GM21381 (cell line): ENCODE results near the gene PPP1R15B.
A peak's percentile ranks its signal among the peaks of the same experiment; 100 is the strongest.

ENCODE experiments used
- ATAC-seq: cut with Tn5 transposase; IDR thresholded peaks from one replicate; pipeline ENCODE4 v1.9.1; 2021; ENCODE audit warnings: mild to moderate bottlenecking, moderate library complexity; ENCODE audit not compliant: unreplicated experiment

The PPP1R15B gene

GRCh38 chr1:204368996-204369726 lies 42.5 kb downstream of the PPP1R15B start:
- ATAC-seq, result no peak

DNA sequence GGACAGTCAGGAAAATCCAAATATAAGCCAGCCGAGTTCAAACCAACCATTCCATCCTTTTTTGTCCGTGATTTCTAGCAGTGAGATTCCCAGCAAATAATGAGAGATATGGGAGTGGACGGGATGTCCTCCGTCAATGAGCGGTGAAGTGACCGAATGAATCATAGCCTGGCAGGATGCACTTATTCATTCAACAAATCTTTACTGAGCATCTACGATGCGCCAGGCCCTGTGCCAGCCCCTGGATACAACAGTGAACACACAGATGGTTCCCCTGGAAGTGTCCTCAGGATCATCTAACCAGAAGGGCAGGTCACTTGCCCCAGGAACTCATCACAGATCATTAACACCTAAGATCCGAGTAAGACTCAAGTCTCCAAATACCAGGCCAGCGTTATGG lies 43.7 kb downstream of the PPP1R15B start:
- ATAC-seq, result no peak

DNA sequence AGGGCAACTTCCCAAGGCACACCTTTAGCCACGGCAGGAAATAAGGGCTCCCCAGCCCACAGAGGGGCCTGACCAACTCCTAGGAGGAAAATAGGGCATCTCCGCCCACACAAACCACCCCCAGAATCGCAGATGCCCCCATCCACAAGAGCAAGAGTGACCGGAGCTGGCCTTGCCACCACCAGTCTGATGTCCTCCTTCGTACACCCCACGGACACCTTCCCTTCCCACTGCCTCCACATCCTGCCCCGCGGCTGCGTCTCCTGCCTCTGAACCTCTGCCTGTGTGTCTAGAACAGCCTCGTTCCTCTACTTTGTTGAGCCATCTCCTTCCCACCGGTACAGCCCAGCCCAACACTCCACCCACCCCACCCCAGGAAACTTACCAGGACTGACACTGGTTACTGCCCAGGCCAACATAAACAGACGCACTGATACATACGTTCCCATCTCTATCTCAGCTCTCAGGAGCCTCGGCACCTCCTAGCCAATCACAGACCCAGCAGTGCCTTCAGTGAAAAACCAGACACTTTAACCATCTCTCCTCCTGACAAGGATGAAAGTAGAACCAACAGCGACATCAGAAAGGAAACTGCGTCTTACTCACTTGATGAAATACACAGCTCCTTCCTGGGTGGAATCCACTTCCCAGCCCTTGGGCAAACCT lies 44.3 kb downstream of the PPP1R15B start:
- ATAC-seq, result no peak

GRCh38 chr1:204366759-204367158 lies 44.9 kb downstream of the PPP1R15B start:
- ATAC-seq, result no peak

DNA sequence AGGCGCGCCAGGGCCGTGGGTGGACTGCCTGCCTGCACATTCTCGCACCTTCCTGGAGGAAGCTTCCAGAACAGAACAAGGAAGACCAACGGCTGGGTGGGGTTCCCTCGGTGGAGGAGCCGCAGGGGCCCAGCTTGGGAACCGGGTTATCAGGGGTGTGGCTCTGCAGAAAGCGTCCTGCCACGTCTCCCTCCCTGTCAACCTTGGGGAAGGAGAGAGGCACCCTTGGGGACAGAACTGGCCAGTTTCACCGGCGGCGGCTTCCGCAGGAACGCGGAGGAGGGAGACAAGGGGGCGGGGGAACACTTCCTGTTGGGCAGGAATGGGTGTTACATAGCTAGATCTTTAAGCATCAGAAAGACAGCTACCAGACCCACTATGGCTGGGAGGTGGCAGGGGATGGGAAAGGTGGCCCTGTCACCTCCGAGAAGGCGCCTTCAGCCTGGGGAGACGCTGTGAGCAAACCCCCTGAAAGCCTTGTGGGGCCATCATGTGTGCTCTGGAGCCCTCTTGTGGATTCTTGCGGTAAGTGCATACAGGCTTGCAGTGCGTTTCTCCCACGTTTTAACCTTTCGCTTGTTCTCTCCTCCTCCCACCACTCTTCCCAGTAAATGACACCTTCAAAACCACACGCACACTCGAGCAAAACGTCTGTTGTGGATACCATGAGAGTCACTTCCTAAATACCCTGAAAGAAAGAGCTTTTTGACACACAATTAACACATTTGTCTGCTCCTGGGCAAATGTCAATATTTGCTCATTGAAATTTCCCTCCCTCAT lies 48.1 kb downstream of the PPP1R15B start:
- ATAC-seq, result peak; percentile 52

GRCh38 chr1:204362984-204363334 lies 48.7 kb downstream of the PPP1R15B start:
- ATAC-seq, result no peak

DNA sequence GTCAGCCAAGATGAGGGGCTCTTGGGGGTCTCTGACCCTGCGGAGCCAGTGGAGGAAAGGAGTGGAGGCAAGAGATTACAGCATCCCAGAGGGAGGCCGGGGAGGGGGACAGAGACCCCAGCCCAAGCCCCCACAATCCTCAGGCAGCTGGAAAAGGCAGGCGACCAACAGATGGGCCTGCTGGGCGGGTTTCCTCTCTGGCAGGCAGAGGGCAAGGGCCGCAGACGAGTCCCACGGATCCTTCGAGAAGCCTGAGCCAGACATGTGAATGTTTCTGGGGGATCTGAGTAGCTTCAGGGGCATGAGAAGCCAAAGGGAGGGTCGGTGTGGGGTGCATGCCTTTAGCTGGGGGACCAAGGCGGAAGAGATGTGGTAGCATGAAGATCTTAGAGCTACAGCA lies 49.8 kb downstream of the PPP1R15B start:
- ATAC-seq, result no peak

DNA sequence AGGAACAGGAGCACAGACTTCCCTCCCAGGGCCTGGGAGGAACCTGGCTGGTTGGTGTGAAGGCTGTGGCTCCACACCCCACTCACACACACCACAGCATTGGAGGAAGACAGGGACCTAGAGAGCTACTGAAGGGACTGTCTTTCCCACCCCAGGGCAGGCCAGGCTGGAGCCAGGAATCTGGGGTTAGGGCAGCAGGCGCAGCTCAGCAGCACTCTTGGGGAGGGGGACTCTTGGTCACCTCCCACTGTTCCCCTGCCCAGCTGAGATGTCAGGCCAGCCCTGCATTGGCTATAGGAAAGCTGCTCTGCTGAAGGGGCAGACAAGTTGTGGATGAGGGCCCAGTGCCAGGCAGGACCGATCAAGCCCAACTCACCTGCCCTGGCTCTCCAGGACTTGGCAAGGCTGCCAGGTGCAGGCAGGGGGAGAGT lies 50.3 kb downstream of the PPP1R15B start:
- ATAC-seq, result no peak

GRCh38 chr1:204360314-204360713 lies 51.3 kb downstream of the PPP1R15B start:
- ATAC-seq, result no peak

GRCh38 chr1:204359474-204360255 lies 52.0 kb downstream of the PPP1R15B start, which contains the start of gene PLEKHA6:
Gene PLEKHA6, minus strand, starts transcription at chr1:204359929. Its CDS starts 86,202 bp downstream, at chr1:204273727.
- ATAC-seq, result no peak

- ATAC-seq, result no peak
Measured at GRCh38 chr1:204359131-204359473, 52.5 kb downstream of the PPP1R15B start.

GRCh38 chr1:204358605-204359004 lies 53.0 kb downstream of the PPP1R15B start:
- no peak for ATAC-seq

- no peak for ATAC-seq
Measured at GRCh38 chr1:204357551-204358490, 53.8 kb downstream of the PPP1R15B start.

- ATAC-seq, result no peak
Measured at GRCh38 chr1:204356997-204357396, 54.6 kb downstream of the PPP1R15B start.

DNA sequence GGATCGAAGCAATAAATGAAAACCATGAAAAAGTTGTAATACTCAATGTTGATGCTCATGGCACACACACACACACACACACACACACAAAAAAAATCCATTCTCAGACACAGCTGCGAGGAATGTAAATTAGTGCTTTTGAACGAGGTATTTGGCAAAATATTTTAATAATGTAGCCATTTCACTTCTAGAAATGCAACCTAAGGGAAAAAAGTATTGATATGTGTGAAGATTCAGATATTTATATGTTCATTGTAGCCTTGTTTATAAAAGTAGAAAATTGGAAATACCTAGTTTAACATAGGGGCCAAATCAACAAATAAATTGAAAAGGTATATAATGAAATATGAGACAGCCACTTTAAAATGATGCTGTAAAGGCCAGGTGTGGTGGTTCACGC lies 55.7 kb downstream of the PPP1R15B start:
- ATAC-seq, result no peak

DNA sequence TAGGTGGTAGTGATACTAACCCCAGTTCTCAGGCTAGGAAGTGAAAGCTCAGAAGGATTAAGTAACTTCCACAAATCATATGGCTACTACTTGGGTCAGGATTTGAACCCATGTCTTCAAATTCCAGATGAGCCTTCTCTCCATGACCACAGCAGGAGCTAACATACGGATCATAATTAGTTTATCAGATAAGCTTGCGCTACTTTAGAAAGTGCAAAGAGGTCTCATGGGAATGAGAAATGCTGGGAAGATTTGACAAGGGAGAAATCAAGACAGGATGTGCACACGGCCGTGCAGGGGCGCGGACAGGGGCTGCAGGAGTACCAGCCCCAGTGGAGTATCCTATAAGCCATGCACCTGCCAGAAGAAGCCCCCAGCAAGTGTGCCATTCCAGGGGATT lies 57.0 kb downstream of the PPP1R15B start:
- no peak for ATAC-seq
